ENCODE data around the gene RUSF1.

DNA sequence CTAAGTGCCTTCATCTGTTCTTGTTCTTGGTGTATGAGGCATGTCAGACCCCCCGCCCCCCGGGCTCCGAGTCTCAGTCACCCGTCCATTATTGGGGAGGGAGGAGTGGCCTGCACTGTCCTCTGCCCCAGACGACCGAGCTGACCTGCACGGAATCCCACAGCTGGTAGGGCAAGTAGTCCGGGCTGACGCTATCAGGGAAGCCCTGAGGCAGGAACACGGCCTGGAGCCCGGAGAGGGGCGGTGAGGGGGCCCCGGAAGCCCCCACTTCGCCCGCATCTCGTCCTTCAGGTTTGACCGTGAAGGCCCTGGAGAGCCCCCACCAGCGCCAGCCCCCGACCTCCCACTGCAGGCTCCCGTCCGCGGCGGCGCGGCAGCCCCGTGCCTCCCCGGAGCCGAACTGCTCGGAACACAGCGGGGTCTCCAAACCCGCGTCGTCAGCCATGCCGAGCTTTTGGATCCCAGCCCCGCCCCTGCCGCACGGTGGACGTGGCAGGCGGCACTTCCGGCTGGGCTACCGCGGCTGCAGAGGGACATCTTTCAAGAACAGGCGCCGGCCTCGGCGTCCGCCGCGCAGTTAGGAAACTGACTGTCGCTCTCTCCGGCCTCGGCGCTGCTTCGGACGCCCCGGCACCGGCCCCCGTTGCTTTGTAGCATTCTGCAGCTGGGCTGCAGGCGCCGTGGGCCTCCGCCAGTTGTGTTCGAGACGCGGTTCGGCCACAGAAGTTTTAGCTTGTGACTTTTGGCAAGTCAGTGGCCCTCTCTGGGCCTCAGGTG lies at the start of gene RUSF1:
- TF ChIP-seq, protein P1, sequence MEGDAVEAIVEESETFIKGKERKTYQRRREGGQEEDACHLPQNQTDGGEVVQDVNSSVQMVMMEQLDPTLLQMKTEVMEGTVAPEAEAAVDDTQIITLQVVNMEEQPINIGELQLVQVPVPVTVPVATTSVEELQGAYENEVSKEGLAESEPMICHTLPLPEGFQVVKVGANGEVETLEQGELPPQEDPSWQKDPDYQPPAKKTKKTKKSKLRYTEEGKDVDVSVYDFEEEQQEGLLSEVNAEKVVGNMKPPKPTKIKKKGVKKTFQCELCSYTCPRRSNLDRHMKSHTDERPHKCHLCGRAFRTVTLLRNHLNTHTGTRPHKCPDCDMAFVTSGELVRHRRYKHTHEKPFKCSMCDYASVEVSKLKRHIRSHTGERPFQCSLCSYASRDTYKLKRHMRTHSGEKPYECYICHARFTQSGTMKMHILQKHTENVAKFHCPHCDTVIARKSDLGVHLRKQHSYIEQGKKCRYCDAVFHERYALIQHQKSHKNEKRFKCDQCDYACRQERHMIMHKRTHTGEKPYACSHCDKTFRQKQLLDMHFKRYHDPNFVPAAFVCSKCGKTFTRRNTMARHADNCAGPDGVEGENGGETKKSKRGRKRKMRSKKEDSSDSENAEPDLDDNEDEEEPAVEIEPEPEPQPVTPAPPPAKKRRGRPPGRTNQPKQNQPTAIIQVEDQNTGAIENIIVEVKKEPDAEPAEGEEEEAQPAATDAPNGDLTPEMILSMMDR (IDR thresholded peaks at IDR 0.05) = no peak
- peak; percentile 68 to 81 for TF ChIP-seq POLR2A (IDR thresholded peaks at IDR 0.05)

Data from adrenal gland (tissue), 5 donors.